GM18498 (cell line): ENCODE results near the gene ZNF525.
A peak's percentile ranks its signal among the peaks of the same experiment; 100 is the strongest.
"Not testable (repeated sequence)": the region's sequence is repeated elsewhere in the genome, so short reads cannot be mapped to it uniquely, and the experiment has no call there.

ENCODE experiments used
- ATAC-seq: cut with Tn5 transposase; IDR thresholded peaks from one replicate; pipeline ENCODE4 v1.9.1; 2021; ENCODE audit warnings: mild to moderate bottlenecking, moderate library complexity; ENCODE audit not compliant: unreplicated experiment

The ZNF525 gene

DNA sequence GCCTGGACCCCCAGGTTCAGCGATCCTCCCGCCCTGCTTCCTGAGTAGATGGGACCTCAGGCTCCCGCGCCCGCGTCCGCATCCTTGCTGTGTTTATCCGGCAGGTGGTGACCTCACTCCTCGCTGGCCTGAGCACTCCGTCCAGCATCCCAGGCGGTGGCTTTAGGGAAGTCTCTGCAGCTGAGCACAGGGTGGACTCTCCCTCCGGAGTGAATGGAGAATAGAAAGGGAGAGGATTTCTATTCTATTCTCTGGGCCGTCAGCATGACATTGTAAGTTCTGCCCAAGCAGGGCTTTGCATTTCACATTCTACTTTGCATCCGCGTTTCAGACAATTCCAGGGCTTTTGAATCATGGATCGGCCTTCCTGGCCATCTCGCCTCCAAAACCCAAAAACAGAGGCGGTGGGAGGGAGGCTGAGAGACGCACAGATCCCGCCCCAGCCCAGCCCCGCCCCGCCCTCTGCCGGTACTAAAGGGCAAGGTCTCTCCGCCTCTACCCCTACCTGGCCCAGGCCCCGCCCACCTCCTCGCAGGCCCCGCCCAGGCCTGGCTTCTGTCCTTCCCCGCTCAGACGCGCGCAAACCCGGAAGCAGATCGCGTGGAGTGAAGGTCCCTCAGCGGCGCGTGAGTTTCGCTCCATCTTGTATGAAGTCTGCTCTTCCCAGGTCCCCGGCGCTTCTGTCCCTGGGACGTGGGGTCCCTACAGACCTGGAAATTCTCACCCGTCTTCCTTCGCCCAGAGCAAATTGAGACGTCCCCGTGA is at the start of gene ZNF525:
Gene ZNF525 (plus strand): TSS at position 572 of the 765 bp plus-strand sequence. CDS start 6,577 bp downstream, outside the sequence.
- ATAC-seq: peak; percentile 98

DNA sequence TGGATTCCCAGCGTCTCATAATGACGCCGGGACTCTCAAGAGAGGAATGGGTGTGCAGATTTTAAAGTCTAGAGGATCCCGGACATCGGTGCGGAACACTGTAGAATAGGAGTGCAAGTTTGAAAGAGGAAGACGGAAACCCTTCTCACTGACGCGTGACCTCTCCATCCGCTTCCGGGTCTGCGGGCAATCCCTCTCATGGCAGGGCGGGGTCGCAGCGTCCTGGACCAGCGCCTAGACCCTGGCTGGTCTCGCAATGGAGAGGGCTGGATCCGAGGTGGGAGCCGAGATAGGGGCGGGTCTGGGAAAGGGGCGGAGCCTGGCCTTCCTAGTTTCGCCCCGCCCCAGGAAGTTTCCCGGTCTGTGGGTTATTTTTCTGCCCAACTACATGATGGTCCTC is 36.5 kb upstream of the ZNF525 start:
- no peak for ATAC-seq

- ATAC-seq: no peak
Observed at GRCh38 chr19:53332484-53332883, 33.0 kb upstream of the ZNF525 start.

- ATAC-seq: peak; percentile 12
Observed at GRCh38 chr19:53333066-53333462, 32.4 kb upstream of the ZNF525 start.

GRCh38 chr19:53333463-53334449 is 31.7 kb upstream of the ZNF525 start, which contains the start of gene ZNF845:
Gene ZNF845 (plus strand): TSS chr19:53333749. CDS start chr19:53341308, 7,559 bp downstream.
- ATAC-seq: peak; percentile 97

DNA sequence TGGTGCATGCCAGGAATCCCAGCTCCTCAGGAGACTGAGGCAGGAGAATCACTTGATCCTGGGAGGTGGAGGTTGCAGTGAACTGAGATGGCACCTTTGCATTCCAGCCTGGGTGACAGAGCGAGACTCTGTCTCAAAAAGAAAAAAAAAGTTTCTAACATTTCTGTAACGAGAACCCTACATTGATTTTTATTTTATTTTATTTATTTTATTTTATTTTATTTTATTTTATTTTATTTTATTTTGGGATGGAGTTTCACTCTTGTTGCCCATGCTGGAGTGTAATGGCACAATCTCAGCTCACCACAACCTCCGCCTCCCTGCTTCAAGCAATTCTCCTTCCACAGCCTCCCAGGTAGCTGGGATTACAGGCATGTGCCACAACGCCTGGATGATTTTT is 21.1 kb upstream of the ZNF525 start:
- ATAC-seq: not testable (repeated sequence)

- no peak for ATAC-seq
Observed at GRCh38 chr19:53355739-53356138, 9.8 kb upstream of the ZNF525 start.

GRCh38 chr19:53357821-53358581 is 7.5 kb upstream of the ZNF525 start:
- ATAC-seq: no peak

- ATAC-seq: not testable (repeated sequence)
Observed at GRCh38 chr19:53360056-53360455, 5.4 kb upstream of the ZNF525 start.

GRCh38 chr19:53365899-53366493 is 491 bp downstream of the ZNF525 start:
- ATAC-seq: peak; percentile 53

GRCh38 chr19:53372196-53372595 is 6.7 kb downstream of the ZNF525 start:
- ATAC-seq: no peak

DNA sequence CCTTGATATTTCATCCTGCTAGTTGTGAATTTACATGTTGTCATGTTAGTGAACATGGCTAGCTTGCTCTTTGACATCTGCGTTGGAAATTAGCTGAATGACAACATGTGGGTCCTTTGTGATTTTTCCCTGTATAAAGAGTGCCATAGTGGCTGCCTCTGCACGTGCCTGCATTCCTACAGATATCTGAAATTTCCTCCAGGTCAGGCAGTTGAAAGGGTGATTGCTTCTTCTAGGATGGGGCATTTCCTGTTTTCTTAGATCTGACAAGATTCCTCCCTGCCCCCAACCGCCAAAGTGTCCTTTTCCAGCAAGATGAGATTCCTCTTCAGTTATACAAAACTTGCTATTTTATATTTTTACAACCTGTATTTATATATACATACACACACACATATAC is 8.8 kb downstream of the ZNF525 start:
- no peak for ATAC-seq

- ATAC-seq: no peak
Observed at GRCh38 chr19:53374743-53375142, 9.2 kb downstream of the ZNF525 start.

DNA sequence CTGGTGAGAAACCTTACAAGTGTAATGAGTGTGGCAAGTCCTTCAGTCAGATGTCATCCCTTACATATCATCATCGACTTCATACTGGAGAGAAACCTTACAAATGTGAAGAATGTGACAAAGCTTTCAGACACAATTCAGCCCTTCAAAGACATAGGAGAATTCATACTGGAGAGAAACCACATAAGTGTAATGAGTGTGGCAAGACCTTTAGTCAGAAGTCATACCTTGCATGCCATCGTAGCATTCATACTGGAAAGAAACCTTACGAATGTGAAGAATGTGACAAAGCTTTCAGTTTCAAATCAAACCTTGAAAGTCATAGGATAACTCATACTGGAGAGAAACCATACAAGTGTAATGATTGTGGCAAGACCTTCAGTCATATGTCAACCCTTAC is 15.9 kb downstream of the ZNF525 start:
- no peak for ATAC-seq

GRCh38 chr19:53388168-53388567 is 22.7 kb downstream of the ZNF525 start:
- no peak for ATAC-seq

DNA sequence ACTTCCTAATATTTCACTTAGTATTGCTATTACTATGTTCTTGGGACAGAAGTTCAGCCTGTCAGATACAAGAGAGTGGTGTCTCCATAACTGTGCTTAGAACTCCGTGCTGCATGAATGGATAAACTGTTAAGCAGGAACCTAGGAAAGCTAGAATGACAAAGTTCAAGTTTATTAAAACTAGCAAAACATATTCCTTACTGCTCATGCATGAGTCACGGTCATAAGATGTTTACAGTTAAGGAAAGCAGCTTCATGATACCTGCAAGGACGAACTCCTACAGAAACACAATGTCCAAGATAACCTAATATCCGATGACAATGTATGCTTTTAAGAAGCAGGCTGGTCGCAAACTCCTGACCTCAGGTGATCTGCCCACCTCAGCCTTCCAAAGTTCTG is 23.4 kb downstream of the ZNF525 start:
- no peak for ATAC-seq

DNA sequence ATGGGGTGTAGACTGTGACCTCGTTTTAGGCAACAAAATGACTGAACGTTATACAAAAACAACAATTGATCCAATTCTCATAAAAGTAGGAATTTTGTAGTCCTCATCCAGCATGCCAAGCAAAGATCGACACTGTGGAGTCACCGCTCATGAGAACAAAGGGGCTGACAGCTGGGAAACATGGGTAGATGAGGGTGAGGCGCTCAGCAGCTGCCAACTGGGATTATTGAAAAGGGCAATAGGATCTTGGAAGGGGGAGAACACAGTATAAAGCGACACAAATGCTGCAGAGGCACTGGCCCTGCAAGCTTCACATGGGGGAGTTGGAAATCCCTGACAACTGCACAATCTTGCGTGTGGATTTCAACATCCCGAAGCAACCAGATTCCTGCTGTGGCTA is 24.1 kb downstream of the ZNF525 start:
- ATAC-seq: no peak

- ATAC-seq: no peak
Observed at GRCh38 chr19:53389978-53390377, 24.5 kb downstream of the ZNF525 start.

DNA sequence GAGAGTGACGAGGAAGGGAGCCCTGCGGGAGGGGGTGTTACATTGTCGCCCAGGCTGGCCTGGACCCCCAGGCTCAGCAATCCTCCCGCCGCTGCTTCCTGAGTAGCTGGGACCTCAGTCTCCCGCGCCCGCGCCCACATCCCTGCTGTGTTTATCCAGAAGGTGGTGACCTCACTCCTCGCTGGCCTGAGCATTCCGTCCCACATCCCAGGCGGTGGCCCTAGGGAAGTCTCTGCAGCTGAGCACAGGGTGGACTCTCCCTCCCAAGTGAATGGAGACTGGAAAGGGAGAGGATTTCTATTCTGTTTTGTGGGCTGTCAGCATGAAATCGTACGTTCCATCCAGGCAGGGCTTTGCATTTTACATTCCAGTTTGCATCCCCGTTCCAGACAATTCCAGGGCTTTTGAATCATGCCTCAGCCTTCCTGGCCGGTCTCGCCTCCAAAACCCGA is 29.0 kb downstream of the ZNF525 start:
- no peak for ATAC-seq
